Transverse colon (tissue), 4 donors: Measurements from ENCODE around the gene ALG1. TPM values are rescaled to one million over a fixed set of nuclear protein-coding genes. Genes with fewer than 3 reads are reported as not detected.

ENCODE experiments used
- DNase-seq: peaks from one replicate; pipeline ENCODE4 v3.0.0-alpha.2; 2019
- H3K27ac ChIP-seq, 4 donors: fragments of 200-600 bp; sonication (generic); 2 replicates each; pipeline ENCODE4 v1.5.1; 2016 to 2018; ENCODE audit warnings: inconsistent platforms in 4 of 4
- H3K27me3 ChIP-seq: fragments of 200-600 bp; sonication (generic); 2 replicates; pipeline ENCODE4 v1.5.1; 2017; ENCODE audit warnings: inconsistent platforms
- H3K36me3 ChIP-seq, 4 donors: fragments of 200-600 bp; sonication (generic); 2 replicates each; pipeline ENCODE4 v1.5.1; 2017 to 2019; ENCODE audit warnings: inconsistent platforms in 4 of 4
- H3K4me1 ChIP-seq, 4 donors: fragments of 200-600 bp; sonication (generic); 2 replicates each; pipeline ENCODE4 v1.5.1; 2017 to 2020; ENCODE audit warnings: inconsistent platforms in 4 of 4
- H3K4me3 ChIP-seq, 4 donors: fragments of 200-600 bp; sonication (generic); 1 replicate in 1 of 4; 2 replicates in 3 of 4; pipeline versions ENCODE4 v1.5.1 to v1.6.1; 2017 to 2019; ENCODE audit warnings: inconsistent platforms in 4 of 4
- H3K9me3 ChIP-seq, 2 donors: fragments of 200-600 bp; sonication (generic); 2 replicates each; pipeline ENCODE4 v1.5.1; 2017 to 2019; ENCODE audit warnings: inconsistent platforms in 2 of 2
- CTCF ChIP-seq, 5 experiments: fragments of 200-600 bp in 3 of 5; fragments of 450-650 bp in 2 of 5; sonication (generic) in 3 of 5; IDR thresholded peaks; 1 replicate in 2 of 5; 2 replicates in 3 of 5; pipeline ENCODE4 v1.5.1; 2016 to 2017; ENCODE audit warnings: antibody characterized with exemption in 5 of 5, inconsistent platforms in 3 of 5, mild to moderate bottlenecking in 2 of 5, moderate library complexity in 1 of 5
- EP300 ChIP-seq: sonication (generic); formaldehyde crosslinking; IDR thresholded peaks from one replicate; pipeline ENCODE4 v1.6.1; 2017; ENCODE audit warnings: antibody characterized with exemption, low read depth
- POLR2A ChIP-seq: fragments of 450-650 bp; IDR thresholded peaks from one replicate; pipeline ENCODE4 v1.6.1; 2016; ENCODE audit warnings: antibody characterized with exemption, mild to moderate bottlenecking, moderate library complexity
- POLR2AphosphoS5 ChIP-seq, 3 donors: sonication (generic); formaldehyde crosslinking; IDR thresholded peaks; one replicate each; pipeline ENCODE4 v1.6.1; 2016; ENCODE audit warnings: antibody characterized with exemption in 3 of 3
- WGBS, 2 donors: methylation state at CpG; one replicate each; pipeline ENCODE4 v1.1.5; 2018; ENCODE audit warnings: low coverage in 1 of 2; 5-methylcytosine and 5-hydroxymethylcytosine counted together
- in situ Hi-C, 4 donors: fragments of 200-750 bp; cut with MboI; loops; one replicate each; pipeline versions ENCODE4 v1.15.0 to v1.15.1; 2017; ENCODE audit warnings: low sequenced_read_pairs in 3 of 4, low pct_ligation_motif_present in 1 of 4, low pct_unique_long_range_greater_than_20kb in 1 of 4
- intact Hi-C: fragments of 100-400 bp; cut with DNase I; formaldehyde crosslinking; loops from one replicate; pipeline ENCODE4 v1.15.1; 2023; ENCODE audit warnings: low total_unique reads
- total RNA-seq, 4 donors: library from RNA; depleted of rRNA; stranded (reverse); fragments of >200 nt; gene quantifications; one replicate each; pipeline ENCODE4 v1.1.0, GENCODE V29; 2016

Gene ALG1
- total RNA-seq, 4 donors from 2014 or later = 24.4 to 111 (median 41.6) TPM

- WGBS, 2 donors = 91 to 96% methylated on average over 4 to 12 of the region's 12 CpGs
- TF ChIP-seq EP300 = no peak
- H3K4me1 ChIP-seq = peaks cover 16 to 23% (median 19%) of the 10 kb centered on the region in 4 donors
- H3K36me3 ChIP-seq = peaks cover 0 to 3% (median 1%) of the 10 kb centered on the region in 4 donors
- no peaks in the 10 kb centered on the region for H3K27me3 ChIP-seq
- intact Hi-C loops = no loop called here
- in situ Hi-C loops = no loop called here
- no peak for DNase-seq
- no peak overlapping the region for H3K27ac ChIP-seq
- H3K9me3 ChIP-seq = no peaks in the 10 kb centered on the region
- H3K4me3 ChIP-seq = no peak overlapping the region
Measured at GRCh38 chr16:5030251-5030870, 41.3 kb upstream of the ALG1 start.

- in situ Hi-C loops = no loop called here
- no peak for DNase-seq
- Histone ChIP-seq H3K4me1 (peaks cover 16 to 23% (median 19%) of the 10 kb centered on the region in 4 donors), H3K36me3 (peaks cover 0 to 3% (median 1%) of the 10 kb centered on the region in 4 donors), H3K27me3 (no peaks in the 10 kb centered on the region), H3K9me3 (no peaks in the 10 kb centered on the region), H3K27ac (no peak overlapping the region), H3K4me3 (no peak overlapping the region)
- intact Hi-C loops = no loop called here
- TF ChIP-seq POLR2A (no peak), EP300 (no peak), POLR2AphosphoS5 (IDR thresholded peaks at IDR 0.05) (no peak)
- WGBS, 2 donors = 82% methylated on average over 7 of the region's 7 CpGs; no CpG with 5 or more reads in 1 of the 2 donors
Measured at GRCh38 chr16:5031601-5032000, 40.0 kb upstream of the ALG1 start.

- TF ChIP-seq POLR2AphosphoS5 (IDR thresholded peaks at IDR 0.05) = no peak
- no peak for TF ChIP-seq POLR2A
- no peak for TF ChIP-seq EP300
- TF ChIP-seq CTCF (IDR thresholded peaks at IDR 0.05) = no peak
- Histone ChIP-seq H3K4me3 (peak overlapping the region in 3 of 4 donors; percentile 77 to 94 (median 84)), H3K9me3 (no peaks in the 10 kb centered on the region), H3K27ac (peak overlapping the region; percentile 75 to 82 (median 78)), H3K27me3 (no peaks in the 10 kb centered on the region), H3K36me3 (peaks cover 0 to under 1% (median 0%) of the 10 kb centered on the region in 4 donors), H3K4me1 (peaks cover 16 to 23% (median 19%) of the 10 kb centered on the region in 4 donors)
- intact Hi-C loops = no loop called here
- DNase-seq = peak; percentile 14
- in situ Hi-C loops = no loop called here
- 0 to 27% methylated on average over 1 to 12 of the region's 12 CpGs for WGBS, 2 donors
Measured at GRCh38 chr16:5032748-5033167, 38.9 kb upstream of the ALG1 start.

GRCh38 chr16:5033256-5034166, 38.1 kb upstream of the ALG1 start, which contains the start of gene NAGPA:
TSS of gene NAGPA (minus strand) at chr16:5033935. CDS start at chr16:5033914, 21 bp downstream.
- DNase-seq = peak; percentile 92
- peak within 1 kb of the TSS; percentile 40 to 94 (median 80) for H3K4me3 ChIP-seq
- H3K4me1 ChIP-seq = peaks cover 16 to 23% (median 19%) of the 10 kb centered on the region in 4 donors
- H3K27me3 ChIP-seq = no peaks in the 10 kb centered on the region
- WGBS, 2 donors = 0 to 1% methylated on average over 1 to 46 of the region's 104 CpGs
- in situ Hi-C loops = no loop called here
- no peaks in the 10 kb centered on the region for H3K9me3 ChIP-seq
- no peaks in the 10 kb centered on the region for H3K36me3 ChIP-seq
- TF ChIP-seq EP300 = no peak
- peak; percentile 74 to 85 (median 76) for TF ChIP-seq POLR2AphosphoS5 (IDR thresholded peaks at IDR 0.05)
- no peak for TF ChIP-seq CTCF (IDR thresholded peaks at IDR 0.05)
- peak; percentile 48 for TF ChIP-seq POLR2A
- intact Hi-C loops = no loop called here
- H3K27ac ChIP-seq = peak within 1 kb of the TSS; percentile 75 to 82 (median 78)

- TF ChIP-seq POLR2AphosphoS5 (IDR thresholded peaks at IDR 0.05) = no peak
- no peak for TF ChIP-seq CTCF (IDR thresholded peaks at IDR 0.05)
- no peak for TF ChIP-seq POLR2A
- no peak for TF ChIP-seq EP300
- H3K27me3 ChIP-seq = no peaks in the 10 kb centered on the region
- WGBS, 2 donors = 6 to 13% methylated on average over 2 of the region's 2 CpGs
- peak overlapping the region; percentile 5 to 94 (median 80) for H3K4me3 ChIP-seq
- DNase-seq = no peak
- H3K4me1 ChIP-seq = peaks cover 16 to 23% (median 19%) of the 10 kb centered on the region in 4 donors
- H3K27ac ChIP-seq = peak overlapping the region; percentile 75 to 82 (median 78)
- in situ Hi-C loops (no loop called here), intact Hi-C loops (no loop called here)
- H3K36me3 ChIP-seq = no peaks in the 10 kb centered on the region
- no peaks in the 10 kb centered on the region for H3K9me3 ChIP-seq
Measured at GRCh38 chr16:5034167-5034523, 37.5 kb upstream of the ALG1 start.
